Measurements from ENCODE around the gene OLAH.
"Not testable (repeated sequence)": the region's sequence is repeated elsewhere in the genome, so short reads cannot be mapped to it uniquely, and the experiment has no call there.

The OLAH gene

GRCh38 chr10:15043674-15044073 is at the start of gene OLAH:
TSS of gene OLAH (plus strand) at chr10:15043943. CDS start at chr10:15047289, 3,346 bp downstream.
- no peak for DNase-seq

- no peak for DNase-seq
Measured at GRCh38 chr10:14995964-14996565, 47.7 kb upstream of the OLAH start.

- DNase-seq: not testable (repeated sequence)
Measured at GRCh38 chr10:15013530-15013929, 30.2 kb upstream of the OLAH start.

- DNase-seq: no peak
Measured at GRCh38 chr10:15015451-15015850, 28.3 kb upstream of the OLAH start.

GRCh38 chr10:15020966-15021365 is 22.8 kb upstream of the OLAH start:
- not testable (repeated sequence) for DNase-seq

- DNase-seq: not testable (repeated sequence)
Measured at GRCh38 chr10:15023079-15023478, 20.7 kb upstream of the OLAH start.

GRCh38 chr10:15024017-15025004 is 19.4 kb upstream of the OLAH start:
- DNase-seq: not testable (repeated sequence)

GRCh38 chr10:15025040-15025439 is 18.7 kb upstream of the OLAH start:
- DNase-seq: not testable (repeated sequence)

- no peak for DNase-seq
Measured at GRCh38 chr10:15027741-15028140, 16.0 kb upstream of the OLAH start.

GRCh38 chr10:15035385-15036301 is 8.1 kb upstream of the OLAH start:
- DNase-seq: no peak

- DNase-seq: no peak
Measured at GRCh38 chr10:15037691-15038090, 6.1 kb upstream of the OLAH start.

- no peak for DNase-seq
Measured at GRCh38 chr10:15038416-15038815, 5.3 kb upstream of the OLAH start.

- no peak for DNase-seq
Measured at GRCh38 chr10:15045380-15045779, 1.6 kb downstream of the OLAH start.

- DNase-seq: no peak
Measured at GRCh38 chr10:15046626-15047025, 2.9 kb downstream of the OLAH start.

- DNase-seq: no peak
Measured at GRCh38 chr10:15049533-15049932, 5.8 kb downstream of the OLAH start.

GRCh38 chr10:15052121-15052520 is 8.4 kb downstream of the OLAH start:
- DNase-seq: no peak

- no peak for DNase-seq
Measured at GRCh38 chr10:15053061-15053460, 9.3 kb downstream of the OLAH start.

GRCh38 chr10:15058689-15059088 is 14.9 kb downstream of the OLAH start:
- no peak for DNase-seq

GRCh38 chr10:15059914-15060313 is 16.2 kb downstream of the OLAH start:
- DNase-seq: no peak

GRCh38 chr10:15060638-15061037 is 16.9 kb downstream of the OLAH start:
- no peak for DNase-seq

- no peak for DNase-seq
Measured at GRCh38 chr10:15067154-15067553, 23.4 kb downstream of the OLAH start.

GRCh38 chr10:15068802-15069201 is 25.1 kb downstream of the OLAH start:
- DNase-seq: no peak

- DNase-seq: no peak
Measured at GRCh38 chr10:15069230-15069629, 25.5 kb downstream of the OLAH start.
